ENCODE measurements around the gene LARGE1. TPM values are rescaled to one million over a fixed set of nuclear protein-coding genes. Genes with fewer than 3 reads are reported as not detected.

Gene LARGE1
- total and polyA plus RNA-seq, 4 donors: 25.6 to 45.6 (median 37.6) TPM

DNA sequence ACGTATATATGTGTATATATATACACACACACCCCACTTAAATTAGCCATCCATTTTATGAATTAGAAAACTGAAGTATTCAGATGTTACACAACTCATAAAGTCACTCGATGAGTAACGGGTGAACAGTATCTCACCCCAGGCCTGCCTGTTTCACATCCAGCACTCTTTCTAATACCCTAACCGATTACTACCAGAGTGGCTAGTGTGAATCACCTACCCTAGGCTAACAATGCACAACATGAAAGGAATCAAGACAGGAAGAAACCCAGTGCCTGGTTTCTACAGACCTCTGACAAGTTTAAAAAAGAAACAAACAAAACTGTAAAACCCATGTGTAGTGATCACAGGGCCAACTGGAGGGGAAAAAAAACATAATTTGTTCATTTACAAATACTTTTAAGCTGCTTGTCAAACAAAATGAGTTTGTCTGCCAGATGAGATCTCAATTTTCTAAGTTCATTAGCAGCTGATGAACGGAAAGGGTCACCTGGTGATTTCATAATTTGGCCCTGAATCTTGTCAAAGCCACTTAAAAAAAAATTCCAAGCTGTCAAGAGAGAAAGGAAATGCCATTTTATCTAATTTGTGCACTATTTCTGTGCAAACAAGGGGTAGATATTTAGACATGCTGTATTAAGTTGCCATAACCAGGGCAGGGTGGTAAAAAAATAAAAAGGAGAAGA lies 134.8 kb downstream of the LARGE1 start:
- Histone ChIP-seq H3K4me1 (ENCODE audit: control insufficient read depth, insufficient read depth, low read length) (peaks cover 4% of the 10 kb centered on the region), H3K4me3 (ENCODE audit: low read depth, low read length) (no peak overlapping the region), H3K9me3 (ENCODE audit: control insufficient read depth, insufficient read depth, low read length) (peaks cover 13% of the 10 kb centered on the region), H3K27me3 (ENCODE audit: control insufficient read depth, insufficient read depth, low read length) (no peaks in the 10 kb centered on the region), H3K36me3 (ENCODE audit: control insufficient read depth, insufficient read depth, low read length) (no peaks in the 10 kb centered on the region), H3K27ac (ENCODE audit: low read depth, low read length) (no peak overlapping the region)
- no peak for DNase-seq (ENCODE audit: low read depth in 4 of 6, low spot score in 6 of 6)
- 96% methylated on average over 4 of the region's 5 CpGs for WGBS (ENCODE audit: insufficient coverage)

DNA sequence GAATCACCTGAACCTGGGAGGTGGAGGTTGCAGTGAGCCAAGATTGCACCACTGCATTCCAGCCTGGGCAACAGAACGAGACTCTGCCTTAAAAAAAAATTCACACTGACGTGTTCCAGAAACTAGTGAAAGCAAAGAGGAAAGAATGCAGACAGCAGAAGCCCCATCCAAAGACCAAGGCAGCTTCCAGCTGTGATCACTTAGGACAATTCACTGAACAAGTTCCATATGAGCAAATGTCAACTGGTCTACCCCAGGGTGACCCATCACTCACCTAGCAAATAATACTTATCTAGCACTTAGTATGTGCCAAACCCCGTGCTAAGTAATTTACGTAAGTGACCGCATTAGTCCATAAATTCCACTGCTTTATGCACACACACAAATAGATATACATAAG lies 138.9 kb downstream of the LARGE1 start:
- Histone ChIP-seq H3K4me3 (ENCODE audit: low read depth, low read length) (no peak overlapping the region), H3K4me1 (ENCODE audit: control insufficient read depth, insufficient read depth, low read length) (peaks cover 4% of the 10 kb centered on the region), H3K27ac (ENCODE audit: low read depth, low read length) (no peak overlapping the region), H3K36me3 (ENCODE audit: control insufficient read depth, insufficient read depth, low read length) (no peaks in the 10 kb centered on the region), H3K9me3 (ENCODE audit: control insufficient read depth, insufficient read depth, low read length) (no peaks in the 10 kb centered on the region), H3K27me3 (ENCODE audit: control insufficient read depth, insufficient read depth, low read length) (no peaks in the 10 kb centered on the region)
- no peak for DNase-seq (ENCODE audit: low read depth in 4 of 6, low spot score in 6 of 6)
- 60% methylated on average over 2 of the region's 5 CpGs for WGBS (ENCODE audit: insufficient coverage)

DNA sequence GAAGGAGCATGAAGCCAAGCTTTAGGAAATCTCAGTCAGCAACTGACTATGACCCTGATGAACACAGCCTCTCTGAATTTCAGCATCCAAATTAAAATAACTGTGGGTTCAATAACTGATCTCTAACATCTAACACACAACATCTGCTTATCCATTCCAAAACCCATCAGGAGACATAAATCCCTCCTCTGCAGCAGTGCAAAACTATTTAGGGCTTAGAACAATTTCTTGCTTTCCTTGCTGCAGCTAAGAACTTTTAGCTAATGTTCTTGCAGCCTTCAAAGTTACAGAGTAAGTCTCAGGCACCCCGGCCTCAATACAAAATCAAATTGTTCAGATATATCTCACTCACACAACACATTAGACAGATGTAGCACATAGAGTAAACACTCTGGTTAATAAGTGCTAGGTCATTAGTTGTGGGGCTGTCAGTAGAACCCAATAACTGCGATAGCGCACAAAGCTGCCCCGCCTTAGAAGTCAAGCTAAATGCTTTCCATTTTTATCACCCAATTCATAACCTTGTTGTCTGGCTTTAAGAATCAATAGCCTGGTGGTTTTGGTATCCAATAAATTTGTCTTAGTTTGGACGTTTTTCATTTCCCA lies 139.6 kb downstream of the LARGE1 start:
- H3K36me3 ChIP-seq (ENCODE audit: control insufficient read depth, insufficient read depth, low read length): no peaks in the 10 kb centered on the region
- no peaks in the 10 kb centered on the region for H3K9me3 ChIP-seq (ENCODE audit: control insufficient read depth, insufficient read depth, low read length)
- no peaks in the 10 kb centered on the region for H3K27me3 ChIP-seq (ENCODE audit: control insufficient read depth, insufficient read depth, low read length)
- DNase-seq (ENCODE audit: low read depth in 4 of 6, low spot score in 6 of 6): no peak
- H3K4me3 ChIP-seq (ENCODE audit: low read depth, low read length): no peak overlapping the region
- WGBS (ENCODE audit: insufficient coverage): 40% methylated on average over 1 of the region's 5 CpGs
- H3K4me1 ChIP-seq (ENCODE audit: control insufficient read depth, insufficient read depth, low read length): peaks cover 4% of the 10 kb centered on the region
- no peak overlapping the region for H3K27ac ChIP-seq (ENCODE audit: low read depth, low read length)

DNA sequence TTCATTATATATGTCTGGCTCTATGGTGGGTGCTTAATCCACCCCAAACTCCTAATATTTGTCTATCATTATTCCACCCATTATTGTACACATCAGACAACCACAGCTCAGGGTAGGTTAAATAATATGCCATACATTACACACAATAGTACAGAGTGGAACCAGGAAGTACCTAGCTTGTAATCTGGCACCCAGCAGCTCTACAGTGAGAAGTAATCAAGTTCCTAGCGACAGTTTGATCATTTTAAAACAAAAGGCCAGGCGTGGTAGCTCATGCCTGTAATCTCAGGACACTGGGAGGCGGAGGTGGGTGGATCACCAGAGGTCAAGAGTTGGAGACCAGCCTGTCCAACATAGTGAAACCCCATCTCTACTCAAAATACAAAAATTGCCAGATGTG lies 141.0 kb downstream of the LARGE1 start:
- WGBS (ENCODE audit: insufficient coverage): 81% methylated on average over 2 of the region's 3 CpGs
- no peak for DNase-seq (ENCODE audit: low read depth in 4 of 6, low spot score in 6 of 6)
- Histone ChIP-seq H3K27me3 (ENCODE audit: control insufficient read depth, insufficient read depth, low read length) (no peaks in the 10 kb centered on the region), H3K4me1 (ENCODE audit: control insufficient read depth, insufficient read depth, low read length) (peaks cover 4% of the 10 kb centered on the region), H3K36me3 (ENCODE audit: control insufficient read depth, insufficient read depth, low read length) (no peaks in the 10 kb centered on the region), H3K9me3 (ENCODE audit: control insufficient read depth, insufficient read depth, low read length) (no peaks in the 10 kb centered on the region), H3K27ac (ENCODE audit: low read depth, low read length) (no peak overlapping the region), H3K4me3 (ENCODE audit: low read depth, low read length) (no peak overlapping the region)

DNA sequence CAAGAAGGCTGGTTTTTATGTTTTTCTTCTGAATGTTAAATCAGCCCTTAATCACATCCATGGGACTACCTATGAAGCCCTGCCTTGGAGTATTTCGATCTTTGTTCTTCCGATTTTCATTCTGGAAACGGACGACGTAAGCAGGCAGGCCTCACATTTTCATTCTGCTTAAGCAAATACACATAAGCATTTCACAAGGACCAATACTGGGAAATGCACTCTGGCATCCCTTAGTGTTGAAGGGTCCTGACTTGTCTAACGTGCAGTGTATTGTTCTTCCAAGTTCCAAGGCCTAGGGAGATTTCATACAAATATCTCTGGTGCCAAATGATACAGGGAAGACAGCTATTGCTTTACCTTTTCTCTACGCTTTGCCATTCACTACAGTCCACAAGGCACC lies 143.8 kb downstream of the LARGE1 start:
- Histone ChIP-seq H3K9me3 (ENCODE audit: control insufficient read depth, insufficient read depth, low read length) (no peaks in the 10 kb centered on the region), H3K4me3 (ENCODE audit: low read depth, low read length) (no peak overlapping the region), H3K36me3 (ENCODE audit: control insufficient read depth, insufficient read depth, low read length) (no peaks in the 10 kb centered on the region), H3K4me1 (ENCODE audit: control insufficient read depth, insufficient read depth, low read length) (peaks cover 4% of the 10 kb centered on the region), H3K27me3 (ENCODE audit: control insufficient read depth, insufficient read depth, low read length) (no peaks in the 10 kb centered on the region), H3K27ac (ENCODE audit: low read depth, low read length) (no peak overlapping the region)
- no peak for DNase-seq (ENCODE audit: low read depth in 4 of 6, low spot score in 6 of 6)
- WGBS (ENCODE audit: insufficient coverage): 40% methylated on average over 2 of the region's 7 CpGs

DNA sequence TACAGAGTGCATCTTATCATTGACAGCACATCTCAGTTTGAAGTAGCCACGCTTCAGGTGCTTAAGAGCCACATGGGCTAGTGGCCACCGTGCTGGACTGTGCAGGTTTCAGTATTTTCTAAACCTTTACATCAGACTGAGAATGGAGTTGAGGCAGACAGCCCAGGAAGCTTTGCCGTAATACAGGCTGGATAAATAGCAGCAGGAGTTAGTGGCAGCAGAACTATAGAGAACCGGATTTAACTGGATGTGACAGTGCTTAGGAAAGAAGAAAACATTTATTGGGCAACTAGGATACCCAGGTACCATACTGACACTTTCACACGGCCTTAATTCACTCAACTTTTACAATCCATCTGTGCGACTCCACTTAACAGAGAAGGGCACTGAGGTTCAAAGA lies 145.5 kb downstream of the LARGE1 start:
- Histone ChIP-seq H3K9me3 (ENCODE audit: control insufficient read depth, insufficient read depth, low read length) (no peaks in the 10 kb centered on the region), H3K4me3 (ENCODE audit: low read depth, low read length) (no peak overlapping the region), H3K27me3 (ENCODE audit: control insufficient read depth, insufficient read depth, low read length) (no peaks in the 10 kb centered on the region), H3K4me1 (ENCODE audit: control insufficient read depth, insufficient read depth, low read length) (no peaks in the 10 kb centered on the region), H3K27ac (ENCODE audit: low read depth, low read length) (no peak overlapping the region), H3K36me3 (ENCODE audit: control insufficient read depth, insufficient read depth, low read length) (no peaks in the 10 kb centered on the region)
- WGBS (ENCODE audit: insufficient coverage): 38% methylated on average over 1 of the region's 6 CpGs
- DNase-seq (ENCODE audit: low read depth in 4 of 6, low spot score in 6 of 6): no peak

DNA sequence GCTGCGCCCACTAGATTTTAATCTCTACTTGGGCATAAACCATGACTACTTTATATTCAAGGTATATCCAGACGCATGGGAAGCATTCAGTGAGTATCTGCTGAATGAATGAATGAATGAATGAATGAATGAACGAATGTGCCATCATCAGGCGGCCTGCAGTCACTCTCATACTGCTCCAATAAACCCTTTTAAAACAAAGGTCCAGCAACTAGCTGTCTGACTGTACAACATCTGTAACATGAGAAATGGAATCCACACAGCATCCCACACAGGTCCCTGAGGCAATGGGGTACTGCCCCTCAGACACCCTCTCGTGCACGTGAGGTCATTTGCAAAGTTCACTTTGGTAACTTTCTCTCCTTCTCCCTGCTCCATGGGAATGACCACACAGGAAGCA lies 147.5 kb downstream of the LARGE1 start:
- DNase-seq (ENCODE audit: low read depth in 4 of 6, low spot score in 6 of 6): no peak
- Histone ChIP-seq H3K27ac (ENCODE audit: low read depth, low read length) (no peak overlapping the region), H3K9me3 (ENCODE audit: control insufficient read depth, insufficient read depth, low read length) (no peaks in the 10 kb centered on the region), H3K36me3 (ENCODE audit: control insufficient read depth, insufficient read depth, low read length) (no peaks in the 10 kb centered on the region), H3K27me3 (ENCODE audit: control insufficient read depth, insufficient read depth, low read length) (no peaks in the 10 kb centered on the region), H3K4me3 (ENCODE audit: low read depth, low read length) (no peak overlapping the region), H3K4me1 (ENCODE audit: control insufficient read depth, insufficient read depth, low read length) (no peaks in the 10 kb centered on the region)
- WGBS (ENCODE audit: insufficient coverage): 78% methylated on average over 4 of the region's 6 CpGs

DNA sequence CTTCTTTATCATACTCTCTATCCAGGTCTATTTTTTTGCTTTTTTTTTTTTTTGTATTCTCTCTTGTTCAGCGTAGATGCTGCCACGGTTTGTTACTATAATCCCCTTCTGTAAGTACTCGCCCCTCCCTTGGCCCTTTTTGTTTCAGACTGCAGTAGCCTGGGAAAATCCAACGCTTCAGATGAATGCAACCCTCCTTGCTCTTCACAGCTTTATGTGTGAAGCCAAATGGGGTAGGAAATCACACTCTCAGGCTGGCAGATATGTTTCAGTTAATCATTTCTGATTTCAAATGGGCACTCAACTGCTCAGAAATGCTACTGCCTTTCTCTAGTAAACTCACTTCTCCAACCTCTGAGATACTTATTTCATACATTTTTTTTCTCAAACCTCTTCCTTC lies 149.1 kb downstream of the LARGE1 start:
- no peaks in the 10 kb centered on the region for H3K27me3 ChIP-seq (ENCODE audit: control insufficient read depth, insufficient read depth, low read length)
- H3K9me3 ChIP-seq (ENCODE audit: control insufficient read depth, insufficient read depth, low read length): no peaks in the 10 kb centered on the region
- H3K27ac ChIP-seq (ENCODE audit: low read depth, low read length): no peak overlapping the region
- H3K4me1 ChIP-seq (ENCODE audit: control insufficient read depth, insufficient read depth, low read length): no peaks in the 10 kb centered on the region
- DNase-seq (ENCODE audit: low read depth in 4 of 6, low spot score in 6 of 6): peak in 2 of 6 donors; percentile 59 to 60
- WGBS (ENCODE audit: insufficient coverage): no CpG with 5 or more reads among the region's 4 CpGs
- H3K36me3 ChIP-seq (ENCODE audit: control insufficient read depth, insufficient read depth, low read length): no peaks in the 10 kb centered on the region
- H3K4me3 ChIP-seq (ENCODE audit: low read depth, low read length): no peak overlapping the region

DNA sequence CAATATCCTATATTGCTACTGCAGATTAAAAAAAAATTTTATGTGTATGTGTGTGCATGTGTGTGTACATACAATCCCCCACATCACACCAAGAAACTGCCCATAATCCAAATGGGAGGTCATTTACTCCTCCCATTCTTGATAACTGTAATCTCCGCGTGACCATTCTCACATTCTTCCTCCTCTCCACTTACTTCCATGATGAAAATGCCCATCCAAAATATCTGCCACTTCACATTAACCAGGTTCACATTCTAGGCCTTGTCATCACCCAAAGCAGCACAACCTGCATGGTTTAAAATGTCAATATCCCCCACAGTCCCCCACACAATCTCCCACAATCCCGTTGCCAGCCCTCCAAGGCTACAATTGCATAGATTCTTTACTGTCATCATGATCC lies 149.6 kb downstream of the LARGE1 start:
- H3K27me3 ChIP-seq (ENCODE audit: control insufficient read depth, insufficient read depth, low read length): no peaks in the 10 kb centered on the region
- no peak for DNase-seq (ENCODE audit: low read depth in 4 of 6, low spot score in 6 of 6)

DNA sequence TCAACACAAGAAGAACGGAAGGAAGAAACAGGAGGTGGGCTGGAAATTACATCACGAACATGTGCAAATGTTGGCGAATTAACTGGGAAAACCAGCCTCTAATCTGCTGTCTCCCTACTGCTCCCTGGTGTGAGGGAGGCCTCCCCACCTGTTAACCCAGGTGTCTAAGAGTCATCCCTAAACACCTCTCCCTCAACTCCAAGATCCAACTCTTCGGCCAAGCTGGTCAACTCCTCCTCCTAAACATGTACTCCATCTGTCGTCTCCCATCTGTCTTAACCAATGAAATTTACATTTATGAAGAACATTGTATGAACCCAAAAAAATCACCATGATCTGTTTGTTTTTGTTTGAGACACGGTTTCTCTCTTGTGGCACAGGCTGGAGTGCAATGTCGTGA lies 154.2 kb downstream of the LARGE1 start:
- Histone ChIP-seq H3K36me3 (ENCODE audit: control insufficient read depth, insufficient read depth, low read length) (no peaks in the 10 kb centered on the region), H3K9me3 (ENCODE audit: control insufficient read depth, insufficient read depth, low read length) (no peaks in the 10 kb centered on the region), H3K4me1 (ENCODE audit: control insufficient read depth, insufficient read depth, low read length) (no peaks in the 10 kb centered on the region), H3K27me3 (ENCODE audit: control insufficient read depth, insufficient read depth, low read length) (no peaks in the 10 kb centered on the region), H3K27ac (ENCODE audit: low read depth, low read length) (no peak overlapping the region), H3K4me3 (ENCODE audit: low read depth, low read length) (no peak overlapping the region)
- peak in 1 of 6 donors; percentile 58 for DNase-seq (ENCODE audit: low read depth in 4 of 6, low spot score in 6 of 6)
- WGBS (ENCODE audit: insufficient coverage): 89% methylated on average over 6 of the region's 7 CpGs

More for the DNA sequence above, 149.6 kb downstream of the LARGE1 start:
- WGBS (ENCODE audit: insufficient coverage): 84% methylated on average over 3 of the region's 3 CpGs
- no peaks in the 10 kb centered on the region for H3K36me3 ChIP-seq (ENCODE audit: control insufficient read depth, insufficient read depth, low read length)
- H3K4me3 ChIP-seq (ENCODE audit: low read depth, low read length): no peak overlapping the region
- H3K27ac ChIP-seq (ENCODE audit: low read depth, low read length): no peak overlapping the region
- no peaks in the 10 kb centered on the region for H3K4me1 ChIP-seq (ENCODE audit: control insufficient read depth, insufficient read depth, low read length)
- H3K9me3 ChIP-seq (ENCODE audit: control insufficient read depth, insufficient read depth, low read length): no peaks in the 10 kb centered on the region

Measured in spinal cord (tissue), 10 donors.